SK-N-SH (cell line): ENCODE results near the gene ACAP2. TPM values are rescaled to one million over a fixed set of nuclear protein-coding genes. Genes with fewer than 3 reads are reported as not detected.

Experiments used
- CTCF ChIA-PET: fragments of 300-600, 350-600 bp; formaldehyde crosslinking; extraction: SDS; loops from one replicate; lab custom pipeline; 2021; lab: Yijun Ruan, JAX
- POLR2A ChIA-PET: fragments of 350-600 bp; sonication (Branson Sonifier 250); formaldehyde crosslinking; extraction: SDS; loops from one replicate; lab custom pipeline; 2020; ENCODE audit warnings: antibody characterized with exemption, inconsistent platforms; lab: Yijun Ruan, JAX
- DNase-seq: peaks from one replicate; pipeline ENCODE4 v3.0.0; 2012
- H2AFZ ChIP-seq: fragments of 200-600 bp; sonication (generic); 2 replicates; pipeline ENCODE4 v1.8.1; 2016; ENCODE audit warnings: antibody characterized with exemption, mild to moderate bottlenecking, low read depth
- H3F3A ChIP-seq: fragments of 200-600 bp; sonication (generic); replicated peaks from 2 replicates; pipeline ENCODE3; 2016; ENCODE audit warnings: antibody characterized with exemption, mild to moderate bottlenecking; ENCODE audit not compliant: insufficient read depth
- H3K27ac ChIP-seq, 2 experiments: fragments of 200-500 bp in 1 of 2; fragments of 200-600 bp in 1 of 2; sonication (Bioruptor generic) in 1 of 2; sonication (generic), shearing (Covaris generic) in 1 of 2; 2 replicates each; pipeline versions ENCODE4 v1.5.1 to v1.6.1; 2014 to 2016; ENCODE audit warnings: low read depth in 2 of 2, inconsistent platforms in 1 of 2, low read length in 1 of 2, mild to moderate bottlenecking in 1 of 2, mixed read lengths in 1 of 2
- H3K27me3 ChIP-seq: fragments of 200-600 bp; sonication (generic), shearing (Covaris generic); 2 replicates; pipeline ENCODE4 v1.6.1; 2016; ENCODE audit warnings: mixed run types; ENCODE audit not compliant: insufficient read depth
- H3K36me3 ChIP-seq, 2 experiments: fragments of 200-500 bp in 1 of 2; fragments of 200-600 bp in 1 of 2; sonication (Bioruptor generic) in 1 of 2; sonication (generic) in 1 of 2; replicated peaks in 1 of 2; 2 replicates each; pipeline versions ENCODE3 to v1.5.1; 2014 to 2016; ENCODE audit warnings: low read length in 1 of 2, mild to moderate bottlenecking in 1 of 2; ENCODE audit not compliant: insufficient read depth in 2 of 2, control insufficient read depth in 1 of 2
- H3K4me1 ChIP-seq, 2 experiments: fragments of 200-500 bp in 1 of 2; fragments of 200-600 bp in 1 of 2; sonication (Bioruptor generic) in 1 of 2; sonication (generic), shearing (Covaris generic) in 1 of 2; 2 replicates each; pipeline versions ENCODE4 v1.5.1 to v1.6.1; 2014 to 2016; ENCODE audit warnings: low read depth in 1 of 2, low read length in 1 of 2, mixed run types in 1 of 2; ENCODE audit not compliant: insufficient read depth in 2 of 2, control insufficient read depth in 1 of 2
- H3K4me2 ChIP-seq: fragments of 200-600 bp; sonication (generic), shearing (Covaris generic); 2 replicates; pipeline ENCODE4 v1.6.1; 2017; ENCODE audit warnings: mixed run types
- H3K4me3 ChIP-seq, 2 experiments: fragments of 200-500 bp in 1 of 2; fragments of 200-600 bp in 1 of 2; sonication (Bioruptor generic) in 1 of 2; sonication (generic), shearing (Covaris generic) in 1 of 2; 2 replicates each; pipeline versions ENCODE4 v1.5.1 to v1.8.1; 2014 to 2016; ENCODE audit warnings: low read depth in 2 of 2, inconsistent platforms in 1 of 2, low read length in 1 of 2, mild to moderate bottlenecking in 1 of 2, mixed read lengths in 1 of 2, moderate library complexity in 1 of 2
- H3K79me2 ChIP-seq: fragments of 200-600 bp; sonication (generic); 2 replicates; pipeline ENCODE4 v1.8.1; 2017; ENCODE audit warnings: mild to moderate bottlenecking; ENCODE audit not compliant: insufficient read depth
- H3K9ac ChIP-seq: fragments of 200-600 bp; sonication (generic); 2 replicates; pipeline ENCODE4 v1.6.1; 2017; ENCODE audit warnings: mixed run types
- H3K9me2 ChIP-seq: fragments of 200-600 bp; sonication (generic); 2 replicates; pipeline ENCODE4 v1.6.1; 2017; ENCODE audit warnings: mixed run types
- H3K9me3 ChIP-seq: fragments of 200-600 bp; sonication (generic); 2 replicates; pipeline ENCODE4 v1.6.1; 2017; ENCODE audit warnings: mixed run types, mild to moderate bottlenecking, moderate library complexity
- H4K20me1 ChIP-seq: fragments of 200-600 bp; sonication (generic); 2 replicates; pipeline ENCODE4 v1.6.1; 2017; ENCODE audit warnings: mild to moderate bottlenecking, mixed run types; ENCODE audit not compliant: insufficient read depth
- ELF1 ChIP-seq: IDR thresholded peaks from 2 replicates; pipeline ENCODE4 v1.4.0; 2012
- FOSL2 ChIP-seq: IDR thresholded peaks from 2 replicates; pipeline ENCODE4 v1.4.0; 2012; ENCODE audit warnings: low read depth, mild to moderate bottlenecking, moderate library complexity, borderline replicate concordance
- FOXJ3 ChIP-seq: sonication (generic); formaldehyde crosslinking; IDR thresholded peaks from 2 replicates; pipeline ENCODE4 v1.5.1; 2020; ENCODE audit warnings: mild to moderate bottlenecking, missing genetic modification reagents
- FOXM1 ChIP-seq: IDR thresholded peaks from 2 replicates; pipeline ENCODE4 v1.4.0; 2012; ENCODE audit warnings: low read depth, mild to moderate bottlenecking
- GABPA ChIP-seq: IDR thresholded peaks from 2 replicates; pipeline ENCODE4 v1.4.0; 2012; ENCODE audit warnings: low read depth, mild to moderate bottlenecking
- GATA2 ChIP-seq: sonication (generic); formaldehyde crosslinking; IDR thresholded peaks from 2 replicates; pipeline ENCODE4 v1.5.0; 2020; ENCODE audit warnings: mild to moderate bottlenecking, missing genetic modification reagents
- MAX ChIP-seq: IDR thresholded peaks from 2 replicates; pipeline ENCODE4 v1.4.0; 2012; ENCODE audit warnings: low read depth
- MEF2A ChIP-seq: IDR thresholded peaks from 2 replicates; pipeline ENCODE4 v1.4.0; 2012; ENCODE audit warnings: low read depth, borderline replicate concordance
- MXI1 ChIP-seq: IDR thresholded peaks from 2 replicates; pipeline ENCODE4 v1.6.1; 2012; ENCODE audit warnings: mild to moderate bottlenecking, low read depth, low read length, improper control_type of control experiment
- NFIC ChIP-seq: IDR thresholded peaks from 2 replicates; pipeline ENCODE4 v1.4.0; 2012; ENCODE audit warnings: borderline replicate concordance
- PBX3 ChIP-seq: IDR thresholded peaks from 2 replicates; pipeline ENCODE4; 2012
- POLR2AphosphoS5 ChIP-seq: IDR thresholded peaks from 2 replicates; pipeline ENCODE4 v1.6.1; 2012; ENCODE audit warnings: low read depth, low read length
- RAD21 ChIP-seq: IDR thresholded peaks from 2 replicates; pipeline ENCODE4 v1.6.1; 2012; ENCODE audit warnings: mild to moderate bottlenecking, low read length
- RXRA ChIP-seq: IDR thresholded peaks from 2 replicates; pipeline ENCODE4 v1.4.0; 2012; ENCODE audit warnings: low read depth, mild to moderate bottlenecking, borderline replicate concordance
- SMC3 ChIP-seq: IDR thresholded peaks from 2 replicates; pipeline ENCODE4 v1.6.1; 2012; ENCODE audit warnings: low read depth, low read length, improper control_type of control experiment
- TCF12 ChIP-seq: IDR thresholded peaks from 2 replicates; pipeline ENCODE4 v1.4.0; 2012
- ZBTB33 ChIP-seq: IDR thresholded peaks from 2 replicates; pipeline ENCODE4 v1.4.0; 2012; ENCODE audit warnings: low read depth, borderline replicate concordance
- WGBS: methylation state at CpG from one replicate; pipeline ENCODE4 v1.1.6; 2017; ENCODE audit warnings: low lambda C conversion rate; 5-methylcytosine and 5-hydroxymethylcytosine counted together
- polyA plus RNA-seq, 3 experiments: library from polyadenylated mRNA; depleted of rRNA; stranded (reverse); fragments of >200 nt; gene quantifications; 2 replicates each; pipeline ENCODE4 v1.2.3, GENCODE V29; 2012

The ACAP2 gene
- polyA plus RNA-seq, 1 of the 3 experiments (the other 2 are of a cell fraction): 6.8 TPM

GRCh38 chr3:195403841-195404408, 38.9 kb downstream of the ACAP2 start:
- Histone ChIP-seq H3K4me1 (peaks cover 0 to 19% of the 10 kb centered on the region in 2 experiments; a peak in 2 of 4 replicates), H3K27me3 (no peaks in the 10 kb centered on the region), H3K9me3 (no peaks in the 10 kb centered on the region), H3K4me3 (no peak overlapping the region), H3K9me2 (no peaks in the 10 kb centered on the region), H2AFZ (no peak overlapping the region), H3F3A (peaks cover 12% of the 10 kb centered on the region), H3K36me3 (peaks cover 0 to 5% of the 10 kb centered on the region in 2 experiments), H3K79me2 (peaks cover 83% of the 10 kb centered on the region), H3K9ac (no peak overlapping the region), H4K20me1 (peaks cover 28% of the 10 kb centered on the region), H3K4me2 (no peak overlapping the region; the same call in 1 of the 2 replicates), H3K27ac (peak overlapping the region in 1 of 2 experiments; percentile 91; a peak in 1 of 4 replicates)
- TF ChIP-seq MXI1 (no peak), MAX (no peak), POLR2AphosphoS5 (no peak), FOSL2 (no peak), NFIC (no peak), FOXM1 (no peak), GABPA (no peak), PBX3 (no peak), GATA2 (CRISPR knock-in tag) (no peak), RAD21 (no peak), ZBTB33 (no peak), TCF12 (peak; percentile 40), RXRA (no peak), SMC3 (no peak), FOXJ3 (CRISPR knock-in tag) (no peak), MEF2A (peak; percentile 42; the same call in 1 of the 2 replicates), ELF1 (0 out of 2 replicates have a peak, but pooled peaks have one; percentile 17)
- POLR2A ChIA-PET: no interaction called here
- CTCF ChIA-PET: no interaction called here
- WGBS: 91% methylated on average over 4 of the region's 4 CpGs
- no peak for DNase-seq
